ENCODE results near the gene ABCA9.

DNA sequence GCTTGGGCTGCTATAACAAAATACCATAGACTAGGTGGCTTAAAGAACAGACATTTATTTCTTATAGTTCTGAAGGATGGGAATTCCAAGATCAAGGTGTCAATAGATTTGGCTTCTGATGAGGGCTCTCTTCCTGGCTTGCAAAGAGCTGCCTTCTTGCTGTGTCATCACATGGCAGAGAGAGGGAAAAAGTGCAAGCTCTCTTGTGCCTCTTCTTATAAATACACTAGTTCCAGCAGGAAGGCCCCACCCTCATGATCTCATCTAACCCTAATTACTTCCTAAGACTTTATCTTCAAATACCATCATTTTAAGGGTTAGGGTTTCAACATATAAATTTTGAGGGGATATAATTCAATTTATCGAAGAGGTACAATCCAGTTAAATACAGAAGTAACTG lies 30.6 kb downstream of the ABCA9 start:
- TF ChIP-seq EZH2 (IDR thresholded peaks at IDR 0.05) (no peak), POLR2AphosphoS5 (IDR thresholded peaks at IDR 0.05; ENCODE audit: borderline replicate concordance, low read depth, low read length) (no peak)

Measured in SK-N-MC (cell line).